Mucosa of descending colon (tissue), 3 donors: Measurements from ENCODE around the gene AVEN. TPM values are rescaled to one million over a fixed set of nuclear protein-coding genes. Genes with fewer than 3 reads are reported as not detected.

Source experiments
- ATAC-seq: fragments of 200-7000 bp; cut with Tn5 transposase; one replicate; pipeline ENCODE4 v1.9.1; 2020; ENCODE audit warnings: mild to moderate bottlenecking, moderate library complexity
- DNase-seq, 3 donors: peaks; one replicate each; pipeline ENCODE4 v3.0.0-alpha.2; 2020
- H3K36me3 ChIP-seq: fragments of 200-600 bp; one replicate; pipeline ENCODE4 v1.8.0; 2021; ENCODE audit warnings: low read depth, mild to moderate bottlenecking
- H3K4me1 ChIP-seq: fragments of 200-600 bp; one replicate; pipeline ENCODE4 v1.8.0; 2021; ENCODE audit warnings: low read depth, mild to moderate bottlenecking
- H3K4me3 ChIP-seq: fragments of 200-600 bp; one replicate; pipeline ENCODE4 v1.8.0; 2021; ENCODE audit warnings: mild to moderate bottlenecking
- H3K9me3 ChIP-seq: fragments of 200-600 bp; one replicate; pipeline ENCODE4 v1.8.0; 2021; ENCODE audit warnings: mild to moderate bottlenecking
- intact Hi-C, 2 donors: fragments of 100-400 bp; cut with DNase I in 1 of 2; cut with micrococcal nuclease in 1 of 2; formaldehyde crosslinking; loops; one replicate each; pipeline versions ENCODE4 v1.11.0 to v1.11.1; 2022; cut with DNase I, micrococcal nuclease
- total RNA-seq, 3 donors: library from RNA; stranded (reverse); fragmentation: NEBNext Ultra II Directional in 2 of 3; extraction: Animal tissue kit (Norgen Biotek cat#: 25700) in 2 of 3; gene quantifications; one replicate each; pipeline versions ENCODE4 v1.2.1 to v1.2.4, GENCODE V29; 2021 to 2023
- TF ChIP-seq, protein P1 (sequence below): fragments of 200-600 bp; IDR thresholded peaks from one replicate; pipeline ENCODE4 v1.8.0; 2022; ENCODE audit warnings: antibody characterized with exemption, mild to moderate bottlenecking
- donor health status: DM: no; HTN: no; CAD: no; lungs with moderate emphysema.
- donor health status: DM: no; HTN: no; CAD: no.
- donor health status: DM: no; HTN: yes; CAD: no.

AVEN gene
- total RNA-seq, 3 donors from 2014 or later, result 9.5 to 16.3 (median 11.9) TPM

- ATAC-seq (no peak), DNase-seq (no peak)
- intact Hi-C loops, result no loop called here
- Histone ChIP-seq H3K4me1 (no peaks in the 10 kb centered on the region), H3K36me3 (no peaks in the 10 kb centered on the region), H3K4me3 (no peak overlapping the region), H3K9me3 (no peaks in the 10 kb centered on the region)
- TF ChIP-seq, protein P1, sequence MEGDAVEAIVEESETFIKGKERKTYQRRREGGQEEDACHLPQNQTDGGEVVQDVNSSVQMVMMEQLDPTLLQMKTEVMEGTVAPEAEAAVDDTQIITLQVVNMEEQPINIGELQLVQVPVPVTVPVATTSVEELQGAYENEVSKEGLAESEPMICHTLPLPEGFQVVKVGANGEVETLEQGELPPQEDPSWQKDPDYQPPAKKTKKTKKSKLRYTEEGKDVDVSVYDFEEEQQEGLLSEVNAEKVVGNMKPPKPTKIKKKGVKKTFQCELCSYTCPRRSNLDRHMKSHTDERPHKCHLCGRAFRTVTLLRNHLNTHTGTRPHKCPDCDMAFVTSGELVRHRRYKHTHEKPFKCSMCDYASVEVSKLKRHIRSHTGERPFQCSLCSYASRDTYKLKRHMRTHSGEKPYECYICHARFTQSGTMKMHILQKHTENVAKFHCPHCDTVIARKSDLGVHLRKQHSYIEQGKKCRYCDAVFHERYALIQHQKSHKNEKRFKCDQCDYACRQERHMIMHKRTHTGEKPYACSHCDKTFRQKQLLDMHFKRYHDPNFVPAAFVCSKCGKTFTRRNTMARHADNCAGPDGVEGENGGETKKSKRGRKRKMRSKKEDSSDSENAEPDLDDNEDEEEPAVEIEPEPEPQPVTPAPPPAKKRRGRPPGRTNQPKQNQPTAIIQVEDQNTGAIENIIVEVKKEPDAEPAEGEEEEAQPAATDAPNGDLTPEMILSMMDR, result no peak
Measured at GRCh38 chr15:33858836-33859235, 180.2 kb downstream of the AVEN start.

DNA sequence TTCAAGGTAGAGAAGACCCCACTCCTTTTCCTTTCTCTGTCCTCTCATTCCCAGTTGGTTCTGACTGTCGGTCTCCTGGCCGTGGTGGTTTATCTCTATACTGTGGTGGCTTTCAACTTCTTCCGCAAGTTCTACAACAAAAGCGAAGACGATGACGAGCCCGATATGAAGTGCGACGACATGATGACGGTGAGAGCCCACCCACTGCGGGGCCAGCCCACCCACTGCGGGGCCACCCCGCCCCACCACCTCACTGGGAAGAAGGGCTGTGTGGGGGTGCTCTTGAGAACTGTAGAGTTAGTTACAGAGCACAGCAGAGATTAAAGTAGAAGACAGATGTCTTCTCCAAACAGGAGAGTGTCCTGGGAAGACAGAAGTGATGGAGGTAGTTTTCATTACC is 181.3 kb downstream of the AVEN start:
- DNase-seq (no peak), ATAC-seq (no peak)
- Histone ChIP-seq H3K4me1 (no peaks in the 10 kb centered on the region), H3K9me3 (no peaks in the 10 kb centered on the region), H3K4me3 (no peak overlapping the region), H3K36me3 (no peaks in the 10 kb centered on the region)
- intact Hi-C loops, result no loop called here
- TF ChIP-seq, protein P1, result no peak

DNA sequence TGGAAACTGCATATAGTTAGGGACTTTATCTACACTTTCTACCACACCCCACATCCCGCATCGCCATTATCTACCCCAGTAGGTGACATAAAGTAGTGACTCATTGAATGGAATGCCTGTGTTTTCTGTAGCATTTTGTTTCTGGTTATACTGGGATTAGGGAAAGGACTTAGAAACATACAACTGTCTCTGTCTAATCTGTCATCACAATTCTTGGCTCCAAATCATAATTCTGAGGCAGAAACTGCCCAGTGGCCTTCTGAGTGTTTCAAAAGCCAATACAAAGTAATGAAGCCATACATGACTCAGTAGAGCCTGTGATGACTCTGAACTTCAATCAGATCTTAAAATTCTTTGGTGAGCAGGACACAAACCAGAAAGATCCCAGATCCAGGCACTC is 186.4 kb downstream of the AVEN start:
- no peak for DNase-seq
- Histone ChIP-seq H3K4me1 (no peaks in the 10 kb centered on the region), H3K4me3 (no peak overlapping the region), H3K36me3 (no peaks in the 10 kb centered on the region), H3K9me3 (no peaks in the 10 kb centered on the region)
- TF ChIP-seq, protein P1, result no peak
- ATAC-seq, result no peak
- intact Hi-C loops, result no loop called here

GRCh38 chr15:33852094-33852493 is 186.9 kb downstream of the AVEN start:
- DNase-seq (no peak), ATAC-seq (no peak)
- Histone ChIP-seq H3K36me3 (no peaks in the 10 kb centered on the region), H3K4me1 (no peaks in the 10 kb centered on the region), H3K9me3 (no peaks in the 10 kb centered on the region), H3K4me3 (no peak overlapping the region)
- intact Hi-C loops, result no loop called here
- TF ChIP-seq, protein P1, result no peak

- H3K36me3 ChIP-seq, result no peaks in the 10 kb centered on the region
- H3K9me3 ChIP-seq, result no peaks in the 10 kb centered on the region
- no peak for ATAC-seq
- TF ChIP-seq, protein P1, result no peak
- no peaks in the 10 kb centered on the region for H3K4me1 ChIP-seq
- H3K4me3 ChIP-seq, result no peak overlapping the region
- DNase-seq, result no peak
- intact Hi-C loops, result no loop called here
Measured at GRCh38 chr15:33851079-33851478, 187.9 kb downstream of the AVEN start.

- H3K4me1 ChIP-seq, result no peaks in the 10 kb centered on the region
- TF ChIP-seq, protein P1, result no peak
- intact Hi-C loops, result no loop called here
- H3K9me3 ChIP-seq, result no peaks in the 10 kb centered on the region
- H3K36me3 ChIP-seq, result no peaks in the 10 kb centered on the region
- H3K4me3 ChIP-seq, result no peak overlapping the region
- no peak for DNase-seq
- no peak for ATAC-seq
Measured at GRCh38 chr15:33848011-33848410, 191.0 kb downstream of the AVEN start.
